Measurements from ENCODE around the gene SLC29A4.

DNA sequence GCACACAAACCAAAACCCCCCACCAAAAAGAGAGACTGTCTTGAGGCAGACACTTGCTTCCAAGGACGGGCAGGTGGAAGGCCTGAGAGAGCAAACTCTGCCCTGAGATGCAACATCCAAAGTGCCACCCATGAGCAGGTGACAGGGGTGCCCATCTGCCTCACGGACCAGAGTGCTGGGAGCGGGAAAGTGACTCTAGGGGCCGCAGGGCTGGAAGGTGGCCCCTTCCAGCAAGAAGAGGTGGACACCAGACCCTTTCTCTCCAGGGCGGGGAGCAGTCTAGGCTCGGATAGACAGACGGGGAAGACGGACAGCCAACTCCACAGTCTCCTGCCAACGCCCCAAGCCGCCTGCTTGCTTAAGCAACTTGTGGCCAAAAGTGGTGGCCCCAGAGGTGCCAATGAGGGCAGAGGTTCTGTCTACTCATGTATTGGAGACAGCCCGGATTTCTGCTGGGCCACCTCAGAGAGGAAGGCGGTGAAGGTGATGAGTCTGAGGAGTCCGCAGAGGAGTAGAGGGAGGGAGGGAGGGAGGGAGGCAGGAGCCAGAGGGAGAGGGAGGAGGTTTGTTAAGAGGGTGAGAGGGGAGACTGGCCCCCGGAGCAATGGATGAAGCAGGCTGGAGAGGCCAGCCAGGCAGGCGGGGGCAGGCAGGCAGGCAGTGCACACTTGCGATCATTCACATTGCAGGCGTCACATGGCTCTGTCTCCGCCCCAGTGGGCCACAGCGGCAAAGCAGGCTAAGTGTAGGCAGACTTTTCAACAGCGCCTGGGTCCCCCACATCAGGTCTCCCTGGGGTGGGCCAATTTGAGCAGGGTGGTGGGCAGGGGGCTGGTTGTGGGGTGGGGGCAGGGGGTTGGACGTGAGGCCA lies 65.6 kb downstream of the SLC29A4 start:
- TF ChIP-seq, protein P1, sequence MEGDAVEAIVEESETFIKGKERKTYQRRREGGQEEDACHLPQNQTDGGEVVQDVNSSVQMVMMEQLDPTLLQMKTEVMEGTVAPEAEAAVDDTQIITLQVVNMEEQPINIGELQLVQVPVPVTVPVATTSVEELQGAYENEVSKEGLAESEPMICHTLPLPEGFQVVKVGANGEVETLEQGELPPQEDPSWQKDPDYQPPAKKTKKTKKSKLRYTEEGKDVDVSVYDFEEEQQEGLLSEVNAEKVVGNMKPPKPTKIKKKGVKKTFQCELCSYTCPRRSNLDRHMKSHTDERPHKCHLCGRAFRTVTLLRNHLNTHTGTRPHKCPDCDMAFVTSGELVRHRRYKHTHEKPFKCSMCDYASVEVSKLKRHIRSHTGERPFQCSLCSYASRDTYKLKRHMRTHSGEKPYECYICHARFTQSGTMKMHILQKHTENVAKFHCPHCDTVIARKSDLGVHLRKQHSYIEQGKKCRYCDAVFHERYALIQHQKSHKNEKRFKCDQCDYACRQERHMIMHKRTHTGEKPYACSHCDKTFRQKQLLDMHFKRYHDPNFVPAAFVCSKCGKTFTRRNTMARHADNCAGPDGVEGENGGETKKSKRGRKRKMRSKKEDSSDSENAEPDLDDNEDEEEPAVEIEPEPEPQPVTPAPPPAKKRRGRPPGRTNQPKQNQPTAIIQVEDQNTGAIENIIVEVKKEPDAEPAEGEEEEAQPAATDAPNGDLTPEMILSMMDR (conservative IDR thresholded peaks at IDR 0.05; ENCODE audit: low read depth, low read length): no peak
- no peak for TF ChIP-seq CEBPB (IDR thresholded peaks at IDR 0.05; ENCODE audit: low read depth, low read length)
- TF ChIP-seq USF2 (IDR thresholded peaks at IDR 0.05; ENCODE audit: low read depth, low read length): no peak
- no peak for TF ChIP-seq POLR2A (IDR thresholded peaks at IDR 0.05; ENCODE audit: low read depth, low read length)
- TF ChIP-seq RAD21 (IDR thresholded peaks at IDR 0.05; ENCODE audit: low read length): no peak
